DOHH2 (cell line): Measurements from ENCODE around the gene ESPN.

Source experiments
- H3F3A ChIP-seq: fragments of 200-600 bp; sonication (generic), shearing (Covaris generic); 2 replicates; pipeline ENCODE4 v1.6.0; 2016; ENCODE audit warnings: antibody characterized with exemption, mild to moderate bottlenecking; ENCODE audit not compliant: control insufficient read depth, insufficient read depth
- H3K27ac ChIP-seq: fragments of 200-600 bp; sonication (generic); 2 replicates; pipeline ENCODE4 v1.5.1; 2014; ENCODE audit warnings: low read depth, mild to moderate bottlenecking, low read length, moderate library complexity
- H3K27me3 ChIP-seq: fragments of 200-600 bp; sonication (generic); 2 replicates; pipeline ENCODE4 v1.6.1; 2014; ENCODE audit warnings: mild to moderate bottlenecking, low read length, mixed read lengths; ENCODE audit not compliant: control insufficient read depth
- H3K36me3 ChIP-seq: fragments of 200-600 bp; sonication (generic); 2 replicates; pipeline ENCODE4 v1.6.1; 2014; ENCODE audit warnings: mild to moderate bottlenecking, low read length, moderate library complexity, mixed read lengths; ENCODE audit not compliant: control insufficient read depth
- H3K4me1 ChIP-seq: fragments of 200-600 bp; sonication (generic); 2 replicates; pipeline ENCODE4 v1.6.1; 2014; ENCODE audit warnings: mild to moderate bottlenecking, low read length, mixed read lengths; ENCODE audit not compliant: control insufficient read depth
- H3K4me2 ChIP-seq: fragments of 200-600 bp; sonication (generic); 2 replicates; pipeline ENCODE4 v1.6.0; 2014; ENCODE audit warnings: mild to moderate bottlenecking, low read length, moderate library complexity
- H3K4me3 ChIP-seq: fragments of 200-600 bp; sonication (generic); 2 replicates; pipeline ENCODE4 v1.5.1; 2014; ENCODE audit warnings: mild to moderate bottlenecking, low read length, mixed read lengths
- H3K79me2 ChIP-seq: fragments of 200-600 bp; sonication (generic); 2 replicates; pipeline ENCODE4 v1.6.1; 2014; ENCODE audit warnings: mild to moderate bottlenecking, low read length, mixed read lengths; ENCODE audit not compliant: control insufficient read depth
- H3K9me2 ChIP-seq: fragments of 200-600 bp; sonication (generic); replicated peaks from 2 replicates; pipeline ENCODE4 v1.6.1; 2014; ENCODE audit warnings: mild to moderate bottlenecking, low read length, mixed read lengths; ENCODE audit not compliant: control insufficient read depth
- H3K9me3 ChIP-seq: fragments of 200-600 bp; sonication (generic); 2 replicates; pipeline ENCODE4 v1.6.1; 2014; ENCODE audit warnings: antibody characterized with exemption, low read length, mixed read lengths; ENCODE audit not compliant: control insufficient read depth, insufficient read depth
- H4K20me1 ChIP-seq: fragments of 200-600 bp; sonication (generic); 2 replicates; pipeline ENCODE4 v1.6.0; 2014; ENCODE audit warnings: low read depth, mild to moderate bottlenecking, antibody characterized with exemption, low read length, moderate library complexity; ENCODE audit not compliant: control insufficient read depth, insufficient read depth
- CTCF ChIP-seq: fragments of 200-600 bp; sonication (generic); IDR thresholded peaks from one replicate; pipeline ENCODE4 v1.5.1; 2014; ENCODE audit warnings: antibody characterized with exemption, mild to moderate bottlenecking, low read depth, low read length; ENCODE audit not compliant: poor library complexity, severe bottlenecking
- EZH2phosphoT487 ChIP-seq: fragments of 200-600 bp; sonication (generic); IDR thresholded peaks from 2 replicates; pipeline ENCODE4 v1.6.1; 2017; ENCODE audit warnings: borderline replicate concordance, mild to moderate bottlenecking, antibody characterized with exemption, low read length, moderate library complexity, mixed read lengths

The ESPN gene

GRCh38 chr1:6424619-6425593 is at the start of gene ESPN:
Gene ESPN (plus strand): TSS chr1:6424776. CDS start chr1:6424956, 180 bp downstream.
- TF ChIP-seq EZH2phosphoT487: no peak
- TF ChIP-seq CTCF: no peak
- Histone ChIP-seq H3K36me3 (no peaks in the 10 kb centered on the region), H3K4me1 (no peaks in the 10 kb centered on the region), H3K27ac (no peak within 1 kb of the TSS), H3K9me3 (no peaks in the 10 kb centered on the region), H3K79me2 (no peaks in the 10 kb centered on the region), H3K4me2 (peak within 1 kb of the TSS; percentile 1; the same call in 1 of the 2 replicates), H3K4me3 (no peak within 1 kb of the TSS), H3K9me2 (no peaks in the 10 kb centered on the region), H4K20me1 (no peaks in the 10 kb centered on the region), H3K27me3 (peaks cover 59% of the 10 kb centered on the region), H3F3A (no peaks in the 10 kb centered on the region)

- Histone ChIP-seq H3K27ac (no peak overlapping the region), H3K4me1 (no peaks in the 10 kb centered on the region), H3K4me2 (no peak overlapping the region), H3K4me3 (no peak overlapping the region), H3K9me3 (no peaks in the 10 kb centered on the region), H3K79me2 (peaks cover 81% of the 10 kb centered on the region), H3K27me3 (no peaks in the 10 kb centered on the region), H3F3A (0 out of 2 replicates have a peak, but pooled peaks cover 2% of the 10 kb centered on the region), H3K9me2 (no peaks in the 10 kb centered on the region), H3K36me3 (no peaks in the 10 kb centered on the region), H4K20me1 (no peaks in the 10 kb centered on the region)
- TF ChIP-seq CTCF: no peak
- TF ChIP-seq EZH2phosphoT487: no peak
Observed at GRCh38 chr1:6378096-6378746, 46.4 kb upstream of the ESPN start.

- peaks cover 83% of the 10 kb centered on the region for H3K79me2 ChIP-seq
- H3K27ac ChIP-seq: no peak overlapping the region
- H3K36me3 ChIP-seq: no peaks in the 10 kb centered on the region; the same call in 1 of the 2 replicates
- no peaks in the 10 kb centered on the region for H4K20me1 ChIP-seq
- H3K9me3 ChIP-seq: peaks cover 7% of the 10 kb centered on the region; the same call in 1 of the 2 replicates
- no peaks in the 10 kb centered on the region for H3K27me3 ChIP-seq
- H3F3A ChIP-seq: 0 out of 2 replicates have a peak, but pooled peaks cover 2% of the 10 kb centered on the region
- H3K4me1 ChIP-seq: no peaks in the 10 kb centered on the region
- H3K4me2 ChIP-seq: no peak overlapping the region
- H3K4me3 ChIP-seq: no peak overlapping the region
- no peaks in the 10 kb centered on the region for H3K9me2 ChIP-seq
- TF ChIP-seq CTCF (no peak), EZH2phosphoT487 (no peak)
Observed at GRCh38 chr1:6380037-6380436, 44.5 kb upstream of the ESPN start.
